Measurements from ENCODE around the gene MLH3.

DNA sequence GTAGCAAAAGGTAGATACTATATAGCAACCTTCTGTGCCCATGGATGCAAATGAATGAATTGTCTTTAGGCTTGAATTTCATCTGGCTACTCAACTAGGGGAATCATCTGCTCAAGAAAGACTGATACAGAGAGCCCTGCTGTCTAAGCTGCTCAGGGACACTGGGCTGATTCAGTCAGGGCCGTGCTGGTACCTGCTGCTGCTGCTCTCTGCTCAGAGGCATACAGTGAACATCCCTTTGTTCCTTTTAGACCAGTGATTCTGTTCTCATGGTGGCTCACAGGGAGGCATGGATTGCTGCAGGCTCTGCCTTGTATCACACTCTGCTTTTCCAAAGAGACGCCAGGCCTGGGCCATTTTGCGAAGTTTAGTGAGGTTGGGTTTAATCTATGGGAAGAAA, 34.5 kb downstream of the MLH3 start:
- TF ChIP-seq, protein P1, sequence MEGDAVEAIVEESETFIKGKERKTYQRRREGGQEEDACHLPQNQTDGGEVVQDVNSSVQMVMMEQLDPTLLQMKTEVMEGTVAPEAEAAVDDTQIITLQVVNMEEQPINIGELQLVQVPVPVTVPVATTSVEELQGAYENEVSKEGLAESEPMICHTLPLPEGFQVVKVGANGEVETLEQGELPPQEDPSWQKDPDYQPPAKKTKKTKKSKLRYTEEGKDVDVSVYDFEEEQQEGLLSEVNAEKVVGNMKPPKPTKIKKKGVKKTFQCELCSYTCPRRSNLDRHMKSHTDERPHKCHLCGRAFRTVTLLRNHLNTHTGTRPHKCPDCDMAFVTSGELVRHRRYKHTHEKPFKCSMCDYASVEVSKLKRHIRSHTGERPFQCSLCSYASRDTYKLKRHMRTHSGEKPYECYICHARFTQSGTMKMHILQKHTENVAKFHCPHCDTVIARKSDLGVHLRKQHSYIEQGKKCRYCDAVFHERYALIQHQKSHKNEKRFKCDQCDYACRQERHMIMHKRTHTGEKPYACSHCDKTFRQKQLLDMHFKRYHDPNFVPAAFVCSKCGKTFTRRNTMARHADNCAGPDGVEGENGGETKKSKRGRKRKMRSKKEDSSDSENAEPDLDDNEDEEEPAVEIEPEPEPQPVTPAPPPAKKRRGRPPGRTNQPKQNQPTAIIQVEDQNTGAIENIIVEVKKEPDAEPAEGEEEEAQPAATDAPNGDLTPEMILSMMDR (IDR thresholded peaks at IDR 0.05): no peak
- TF ChIP-seq POLR2A (IDR thresholded peaks at IDR 0.05; ENCODE audit: low read depth): no peak

All from esophagus muscularis mucosa (tissue), 3 donors.